Effector memory CD4-positive, alpha-beta T cell (primary cell): ENCODE data around the gene APP.

ENCODE experiments used
- DNase-seq, 3 donors: peaks; one replicate each; pipeline ENCODE4 v3.0.0-alpha.2; 2020
- H3K27ac ChIP-seq: 2 replicates; pipeline ENCODE4 v1.7.0; 2013; ENCODE audit warnings: mild to moderate bottlenecking, low read length, moderate library complexity; ENCODE audit not compliant: insufficient read depth, poor library complexity, severe bottlenecking
- H3K27me3 ChIP-seq: replicated peaks from 2 replicates; pipeline ENCODE4 v1.7.0; 2013; ENCODE audit warnings: mild to moderate bottlenecking, low read length; ENCODE audit not compliant: insufficient read depth, control insufficient read depth, poor library complexity, severe bottlenecking
- H3K36me3 ChIP-seq: 2 replicates; pipeline ENCODE4 v1.7.0; 2013; ENCODE audit warnings: mild to moderate bottlenecking, low read length, moderate library complexity; ENCODE audit not compliant: control insufficient read depth, insufficient read depth
- H3K4me1 ChIP-seq: 2 replicates; pipeline ENCODE4 v1.7.0; 2013; ENCODE audit warnings: low read length, mild to moderate bottlenecking; ENCODE audit not compliant: control insufficient read depth, insufficient read depth, poor library complexity, severe bottlenecking
- H3K4me3 ChIP-seq: 2 replicates; pipeline ENCODE4 v1.7.0; 2013; ENCODE audit warnings: low read length, low read depth, mild to moderate bottlenecking; ENCODE audit not compliant: insufficient read depth, poor library complexity, severe bottlenecking
- H3K9me3 ChIP-seq: 2 replicates; pipeline ENCODE4 v1.7.0; 2013; ENCODE audit warnings: mild to moderate bottlenecking, low read length, moderate library complexity; ENCODE audit not compliant: control insufficient read depth

APP gene

GRCh38 chr21:26110715-26111114 is 59.9 kb downstream of the APP start:
- H3K9me3 ChIP-seq = no peaks in the 10 kb centered on the region
- no peak overlapping the region for H3K4me3 ChIP-seq
- H3K27ac ChIP-seq = no peak overlapping the region
- no peaks in the 10 kb centered on the region for H3K27me3 ChIP-seq
- no peak for DNase-seq
- H3K4me1 ChIP-seq = no peaks in the 10 kb centered on the region
- H3K36me3 ChIP-seq = no peaks in the 10 kb centered on the region

DNA sequence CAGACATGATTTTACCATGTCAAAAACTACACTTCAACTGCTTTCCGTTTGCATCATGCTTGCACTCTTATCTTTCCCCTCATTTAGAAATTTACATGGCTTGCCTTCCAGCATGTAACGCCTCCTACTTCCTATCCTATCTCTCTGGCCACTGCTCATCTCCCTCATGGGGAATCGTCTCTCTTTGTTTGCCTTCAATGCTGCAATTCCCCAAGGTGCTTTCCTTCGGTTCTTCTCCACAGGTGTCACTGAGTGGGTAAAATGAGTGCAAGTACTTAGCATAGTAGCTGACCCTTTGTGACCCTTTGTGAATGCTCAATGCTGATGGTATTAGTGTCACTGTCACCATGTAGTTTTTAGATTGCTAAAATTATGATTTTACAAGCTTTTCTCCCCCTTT is 63.1 kb downstream of the APP start:
- Histone ChIP-seq H3K4me3 (no peak overlapping the region), H3K4me1 (no peaks in the 10 kb centered on the region), H3K9me3 (no peaks in the 10 kb centered on the region), H3K27me3 (no peaks in the 10 kb centered on the region), H3K27ac (no peak overlapping the region), H3K36me3 (no peaks in the 10 kb centered on the region)
- DNase-seq = no peak

GRCh38 chr21:26106562-26106961 is 64.0 kb downstream of the APP start:
- no peaks in the 10 kb centered on the region for H3K36me3 ChIP-seq
- no peaks in the 10 kb centered on the region for H3K9me3 ChIP-seq
- H3K4me3 ChIP-seq = no peak overlapping the region
- DNase-seq = no peak
- H3K27ac ChIP-seq = no peak overlapping the region
- no peaks in the 10 kb centered on the region for H3K27me3 ChIP-seq
- no peaks in the 10 kb centered on the region for H3K4me1 ChIP-seq

GRCh38 chr21:26105819-26106218 is 64.8 kb downstream of the APP start:
- H3K4me3 ChIP-seq = no peak overlapping the region
- H3K4me1 ChIP-seq = no peaks in the 10 kb centered on the region
- no peaks in the 10 kb centered on the region for H3K27me3 ChIP-seq
- no peak overlapping the region for H3K27ac ChIP-seq
- no peaks in the 10 kb centered on the region for H3K9me3 ChIP-seq
- no peaks in the 10 kb centered on the region for H3K36me3 ChIP-seq
- no peak for DNase-seq

- Histone ChIP-seq H3K4me3 (no peak overlapping the region), H3K36me3 (no peaks in the 10 kb centered on the region), H3K27me3 (no peaks in the 10 kb centered on the region), H3K4me1 (no peaks in the 10 kb centered on the region), H3K9me3 (no peaks in the 10 kb centered on the region), H3K27ac (no peak overlapping the region)
- no peak for DNase-seq
Measured at GRCh38 chr21:26100573-26100972, 70.0 kb downstream of the APP start.

DNA sequence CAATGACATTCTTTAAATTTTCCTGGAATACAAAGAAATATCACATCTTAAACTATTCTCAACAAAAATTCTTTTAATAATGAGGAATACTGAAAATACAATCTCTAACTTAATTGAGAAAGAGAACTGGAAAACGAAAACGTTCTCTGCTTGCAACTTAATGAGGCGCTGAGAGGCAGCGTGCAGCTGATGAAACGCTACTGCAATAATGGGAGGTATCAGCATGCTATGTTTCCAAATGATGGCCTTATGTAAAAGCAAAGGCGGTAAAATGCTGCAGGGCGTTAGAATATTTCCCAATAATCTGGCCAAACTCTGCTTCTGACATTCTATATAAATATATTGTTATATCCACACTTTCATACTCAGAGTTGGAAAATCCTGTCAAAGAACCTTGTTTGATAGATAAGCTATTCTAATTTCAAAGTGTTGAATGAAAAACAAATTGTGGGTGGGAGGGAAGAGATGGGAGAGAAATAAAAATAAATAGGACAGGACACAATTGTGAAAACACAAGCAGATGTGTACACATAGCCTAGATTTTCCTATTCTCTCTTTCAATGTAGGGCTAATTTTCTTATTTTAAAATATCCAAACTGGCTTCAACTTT is 70.9 kb downstream of the APP start:
- H3K27ac ChIP-seq = no peak overlapping the region
- no peak overlapping the region for H3K4me3 ChIP-seq
- H3K4me1 ChIP-seq = no peaks in the 10 kb centered on the region
- no peaks in the 10 kb centered on the region for H3K27me3 ChIP-seq
- no peaks in the 10 kb centered on the region for H3K36me3 ChIP-seq
- no peak for DNase-seq
- no peaks in the 10 kb centered on the region for H3K9me3 ChIP-seq

DNA sequence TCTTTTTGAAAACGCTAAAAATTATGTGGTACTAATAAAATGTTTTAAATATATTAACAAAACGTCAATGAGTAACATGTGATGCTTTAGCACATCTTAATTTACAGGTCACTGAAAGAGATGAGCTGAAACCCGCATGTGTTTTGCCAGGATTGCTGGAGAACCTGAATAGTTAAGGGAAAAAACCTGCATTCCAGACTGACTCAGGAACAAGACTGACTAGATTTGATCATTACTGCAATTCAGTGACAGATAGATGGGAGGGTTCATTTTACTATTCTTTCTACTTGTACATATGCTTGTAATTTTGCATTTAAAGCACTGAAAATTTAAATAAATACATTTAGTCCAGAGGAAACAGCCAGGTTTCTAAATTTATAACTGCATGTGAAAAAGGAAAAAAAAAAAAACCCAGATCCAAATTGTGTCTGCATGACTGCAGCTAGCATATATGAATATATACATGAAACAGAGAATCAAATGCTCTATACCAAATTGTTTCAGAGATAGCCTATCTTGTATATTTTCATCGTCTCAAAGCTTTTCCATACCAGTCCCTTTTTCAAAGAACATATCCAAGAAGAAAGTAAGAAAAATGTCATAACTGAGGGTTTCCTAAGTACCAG is 71.7 kb downstream of the APP start:
- H3K27me3 ChIP-seq = no peaks in the 10 kb centered on the region
- H3K4me1 ChIP-seq = no peaks in the 10 kb centered on the region
- no peaks in the 10 kb centered on the region for H3K9me3 ChIP-seq
- DNase-seq = no peak
- no peaks in the 10 kb centered on the region for H3K36me3 ChIP-seq
- no peak overlapping the region for H3K27ac ChIP-seq
- H3K4me3 ChIP-seq = no peak overlapping the region

DNA sequence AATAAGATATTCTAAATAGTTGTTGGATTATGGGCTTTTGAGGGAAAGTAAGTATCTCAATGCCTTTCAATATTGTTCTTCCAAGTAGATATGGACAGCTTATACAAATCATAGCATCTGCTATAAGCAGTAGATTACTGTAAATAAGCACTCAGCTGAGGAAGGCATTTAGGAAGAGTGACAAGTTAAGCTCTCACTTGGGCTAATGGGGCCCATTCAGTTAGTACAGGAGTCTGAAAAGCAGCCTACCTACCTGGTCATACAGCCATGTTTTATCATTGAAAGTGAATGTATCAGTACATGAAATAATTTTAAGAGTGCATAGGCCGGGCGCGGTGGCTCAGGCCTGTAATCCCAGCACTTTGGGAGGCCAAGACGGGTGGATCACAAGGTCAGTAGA is 73.1 kb downstream of the APP start:
- Histone ChIP-seq H3K27me3 (no peaks in the 10 kb centered on the region), H3K36me3 (no peaks in the 10 kb centered on the region), H3K9me3 (no peaks in the 10 kb centered on the region), H3K4me3 (no peak overlapping the region), H3K27ac (no peak overlapping the region), H3K4me1 (no peaks in the 10 kb centered on the region)
- no peak for DNase-seq

DNA sequence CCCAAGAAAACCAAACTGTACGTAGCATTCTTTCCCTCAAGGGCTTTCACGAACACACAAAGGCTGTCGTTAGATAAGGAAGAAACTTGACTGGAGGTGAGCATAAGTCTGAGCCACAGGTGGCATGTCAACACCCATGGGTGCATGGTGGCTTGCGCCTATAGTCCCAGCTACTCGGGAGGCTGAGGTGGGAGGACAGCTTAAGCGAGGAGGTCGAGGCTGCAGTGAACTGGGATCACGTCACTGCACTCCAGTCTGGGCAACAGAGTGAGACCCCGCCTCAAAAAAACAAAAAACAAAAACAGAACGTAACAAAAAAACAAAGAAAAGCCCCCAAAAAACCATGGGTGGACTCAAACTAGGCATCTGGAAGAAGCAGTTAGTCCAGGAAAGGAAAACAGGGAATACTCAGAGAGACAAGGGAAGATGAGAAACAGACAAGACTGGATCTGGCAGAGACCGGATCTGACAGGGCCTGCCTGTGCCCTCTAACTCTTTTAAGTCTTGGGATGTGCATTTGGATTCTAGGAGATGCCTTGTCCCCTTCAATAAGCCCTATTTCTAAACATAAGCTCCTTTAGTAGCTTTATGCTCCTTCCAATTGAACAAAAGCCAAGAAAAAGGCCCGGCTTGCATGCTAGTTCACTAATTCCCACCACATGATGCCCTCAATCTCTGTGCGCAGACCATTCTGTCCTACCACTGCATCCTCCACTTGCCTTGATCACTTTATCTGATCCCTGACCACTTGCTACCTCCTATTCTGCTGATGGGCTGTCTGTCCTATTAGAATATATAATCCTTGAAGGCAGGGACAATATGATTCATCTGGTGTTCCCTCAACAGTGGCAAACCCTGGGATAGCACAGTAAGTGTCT is 73.8 kb downstream of the APP start:
- no peak for DNase-seq
- Histone ChIP-seq H3K27me3 (no peaks in the 10 kb centered on the region), H3K4me1 (no peaks in the 10 kb centered on the region), H3K27ac (no peak overlapping the region), H3K4me3 (no peak overlapping the region), H3K36me3 (no peaks in the 10 kb centered on the region), H3K9me3 (no peaks in the 10 kb centered on the region)

- no peaks in the 10 kb centered on the region for H3K9me3 ChIP-seq
- H3K36me3 ChIP-seq = no peaks in the 10 kb centered on the region
- no peaks in the 10 kb centered on the region for H3K27me3 ChIP-seq
- H3K27ac ChIP-seq = no peak overlapping the region
- H3K4me1 ChIP-seq = no peaks in the 10 kb centered on the region
- DNase-seq = no peak
- H3K4me3 ChIP-seq = no peak overlapping the region
Measured at GRCh38 chr21:26095131-26095530, 75.4 kb downstream of the APP start.
